HAP-1 (cell line): ENCODE data around the gene DHH.
A peak's percentile ranks its signal among the peaks of the same experiment; 100 is the strongest.

Source experiments
- DNase-seq, 2 experiments: peaks; one replicate each; pipeline ENCODE4 v3.0.0-alpha.2; 2016 to 2020; ENCODE audit warnings: low spot score in 2 of 2
- H3K27me3 ChIP-seq: fragments of 250-450 bp; sonication (Bioruptor Pico); 2 replicates; pipeline ENCODE4 v1.5.1; 2020; ENCODE audit warnings: low read depth, mild to moderate bottlenecking, moderate library complexity
- H3K36me3 ChIP-seq: fragments of 250-450 bp; sonication (Bioruptor Pico); replicated peaks from 2 replicates; pipeline ENCODE4 v1.5.1; 2020; ENCODE audit warnings: mild to moderate bottlenecking
- H3K4me1 ChIP-seq: fragments of 250-450 bp; sonication (Bioruptor Pico); 2 replicates; pipeline ENCODE4 v1.5.1; 2020; ENCODE audit warnings: mild to moderate bottlenecking
- H3K4me3 ChIP-seq: fragments of 250-450 bp; sonication (Bioruptor Pico); 2 replicates; pipeline ENCODE4 v1.5.1; 2020; ENCODE audit warnings: mild to moderate bottlenecking, moderate library complexity
- H3K9me3 ChIP-seq: fragments of 250-450 bp; sonication (Bioruptor Pico); 2 replicates; pipeline ENCODE4 v1.5.1; 2020; ENCODE audit warnings: mild to moderate bottlenecking, moderate library complexity
- in situ Hi-C: fragments of 300-500 bp; cut with MboI; formaldehyde crosslinking; loops from 3 replicates; pipeline ENCODE4 v1.14.3; 2020; ENCODE audit warnings: low sequenced_read_pairs, inconsistent platforms, mixed read lengths

The DHH gene

GRCh38 chr12:49055092-49055491 is 39.5 kb downstream of the DHH start:
- Histone ChIP-seq H3K4me1 (peaks cover 11% of the 10 kb centered on the region; the same call in 1 of the 2 replicates), H3K9me3 (no peaks in the 10 kb centered on the region), H3K36me3 (peaks cover 56% of the 10 kb centered on the region), H3K4me3 (no peak overlapping the region), H3K27me3 (no peaks in the 10 kb centered on the region)
- in situ Hi-C loops: no loop called here
- no peak for DNase-seq

GRCh38 chr12:49054524-49054923 is 40.1 kb downstream of the DHH start:
- in situ Hi-C loops: no loop called here
- H3K9me3 ChIP-seq: no peaks in the 10 kb centered on the region
- H3K4me1 ChIP-seq: peaks cover 11% of the 10 kb centered on the region; the same call in 1 of the 2 replicates
- H3K36me3 ChIP-seq: peaks cover 62% of the 10 kb centered on the region
- no peaks in the 10 kb centered on the region for H3K27me3 ChIP-seq
- DNase-seq: no peak
- H3K4me3 ChIP-seq: no peak overlapping the region

DNA sequence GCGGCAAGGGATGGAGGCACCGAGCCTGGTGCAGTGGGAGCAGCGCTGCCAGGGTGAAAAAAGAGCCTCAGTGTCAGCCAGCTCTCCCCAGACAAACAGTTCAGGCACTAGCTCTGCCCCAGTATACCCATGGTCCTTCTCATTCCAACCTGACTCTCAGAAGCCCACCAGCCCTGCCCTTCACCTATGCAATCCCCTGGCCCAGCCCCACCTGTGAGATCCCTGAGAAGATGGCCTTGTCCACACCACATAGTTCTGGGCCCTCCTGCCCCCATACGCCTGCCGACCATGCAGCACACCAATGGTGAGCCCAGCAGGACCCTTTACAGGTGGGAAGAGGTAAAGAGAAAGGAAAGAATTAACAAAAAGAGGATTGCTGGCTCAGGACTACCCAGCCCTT is 40.5 kb downstream of the DHH start:
- no peaks in the 10 kb centered on the region for H3K9me3 ChIP-seq
- peaks cover 11% of the 10 kb centered on the region; the same call in 1 of the 2 replicates for H3K4me1 ChIP-seq
- H3K4me3 ChIP-seq: no peak overlapping the region
- peaks cover 66% of the 10 kb centered on the region for H3K36me3 ChIP-seq
- H3K27me3 ChIP-seq: no peaks in the 10 kb centered on the region
- in situ Hi-C loops: no loop called here
- DNase-seq: no peak

GRCh38 chr12:49052451-49053208 is 42.0 kb downstream of the DHH start:
- Histone ChIP-seq H3K4me1 (peaks cover 8% of the 10 kb centered on the region; the same call in 1 of the 2 replicates), H3K27me3 (no peaks in the 10 kb centered on the region), H3K36me3 (peaks cover 80% of the 10 kb centered on the region), H3K9me3 (no peaks in the 10 kb centered on the region), H3K4me3 (no peak overlapping the region)
- DNase-seq: no peak
- in situ Hi-C loops: no loop called here

- H3K4me3 ChIP-seq: no peak overlapping the region
- no peaks in the 10 kb centered on the region for H3K9me3 ChIP-seq
- in situ Hi-C loops: no loop called here
- DNase-seq: no peak
- peaks cover 86% of the 10 kb centered on the region for H3K36me3 ChIP-seq
- H3K4me1 ChIP-seq: peaks cover 5% of the 10 kb centered on the region; the same call in 1 of the 2 replicates
- H3K27me3 ChIP-seq: no peaks in the 10 kb centered on the region
Measured at GRCh38 chr12:49051777-49052438, 42.7 kb downstream of the DHH start.

GRCh38 chr12:49051373-49051764 is 43.2 kb downstream of the DHH start:
- DNase-seq: no peak
- in situ Hi-C loops: no loop called here
- Histone ChIP-seq H3K36me3 (peaks cover 91% of the 10 kb centered on the region), H3K9me3 (no peaks in the 10 kb centered on the region), H3K4me3 (no peak overlapping the region), H3K27me3 (no peaks in the 10 kb centered on the region), H3K4me1 (peaks cover 2% of the 10 kb centered on the region; the same call in 1 of the 2 replicates)

GRCh38 chr12:49050507-49051372 is 43.9 kb downstream of the DHH start:
- Histone ChIP-seq H3K4me3 (no peak overlapping the region), H3K4me1 (no peaks in the 10 kb centered on the region)
- in situ Hi-C loops: no loop called here

DNA sequence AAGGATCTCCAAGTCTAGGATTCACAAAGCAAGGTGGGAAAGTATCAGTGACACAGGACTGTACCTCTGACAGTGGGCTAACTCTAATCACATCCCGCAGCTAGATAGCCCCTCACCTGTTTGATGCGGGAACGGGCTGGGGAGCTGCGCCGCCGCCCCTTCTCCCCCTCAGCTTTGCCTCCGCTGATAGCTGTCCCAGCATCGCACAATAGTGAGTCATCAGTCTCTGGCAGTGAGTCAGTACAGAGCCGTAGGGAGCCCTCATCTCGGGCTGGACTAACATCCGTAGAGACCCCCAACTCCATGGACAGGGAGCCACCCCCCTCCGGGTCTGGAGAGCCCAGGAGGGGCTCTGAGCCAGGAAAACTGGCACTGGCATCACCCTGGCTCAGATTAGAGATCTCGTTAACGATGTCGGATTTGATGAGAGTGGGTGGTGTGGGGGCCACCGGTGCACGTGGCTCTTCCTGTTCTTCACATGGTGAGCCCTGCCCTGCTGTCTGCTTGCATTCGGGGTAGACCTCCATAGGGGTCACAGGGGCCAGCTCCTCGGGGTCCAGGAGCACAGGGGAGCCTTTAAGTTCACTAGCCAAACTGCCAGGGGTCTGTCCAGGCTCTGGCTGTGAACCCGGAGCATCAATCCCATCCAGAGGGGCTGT is 44.9 kb downstream of the DHH start:
- no peaks in the 10 kb centered on the region for H3K9me3 ChIP-seq
- no peaks in the 10 kb centered on the region for H3K27me3 ChIP-seq
- in situ Hi-C loops: no loop called here
- no peak for DNase-seq
- H3K4me1 ChIP-seq: no peaks in the 10 kb centered on the region
- no peak overlapping the region for H3K4me3 ChIP-seq
- H3K36me3 ChIP-seq: peaks cover 96% of the 10 kb centered on the region

More at GRCh38 chr12:49050507-49051372, 43.9 kb downstream of the DHH start:
- DNase-seq: no peak
- H3K27me3 ChIP-seq: no peaks in the 10 kb centered on the region
- H3K36me3 ChIP-seq: peaks cover 98% of the 10 kb centered on the region
- H3K9me3 ChIP-seq: no peaks in the 10 kb centered on the region

- Histone ChIP-seq H3K9me3 (no peaks in the 10 kb centered on the region), H3K4me1 (no peaks in the 10 kb centered on the region), H3K4me3 (no peak overlapping the region), H3K27me3 (no peaks in the 10 kb centered on the region), H3K36me3 (peaks cover 96% of the 10 kb centered on the region)
- DNase-seq: no peak
- in situ Hi-C loops: no loop called here
Measured at GRCh38 chr12:49048953-49049352, 45.6 kb downstream of the DHH start.

GRCh38 chr12:49046129-49046895 is 48.3 kb downstream of the DHH start:
- Histone ChIP-seq H3K27me3 (no peaks in the 10 kb centered on the region), H3K36me3 (peaks cover 96% of the 10 kb centered on the region), H3K4me1 (no peaks in the 10 kb centered on the region), H3K4me3 (no peak overlapping the region), H3K9me3 (no peaks in the 10 kb centered on the region)
- DNase-seq: no peak
- in situ Hi-C loops: no loop called here

GRCh38 chr12:49044660-49045059 is 49.9 kb downstream of the DHH start:
- no peaks in the 10 kb centered on the region for H3K4me1 ChIP-seq
- peaks cover 96% of the 10 kb centered on the region for H3K36me3 ChIP-seq
- H3K9me3 ChIP-seq: no peaks in the 10 kb centered on the region
- in situ Hi-C loops: no loop called here
- DNase-seq: no peak
- no peak overlapping the region for H3K4me3 ChIP-seq
- no peaks in the 10 kb centered on the region for H3K27me3 ChIP-seq

GRCh38 chr12:49043856-49044258 is 50.7 kb downstream of the DHH start:
- peaks cover 96% of the 10 kb centered on the region for H3K36me3 ChIP-seq
- H3K27me3 ChIP-seq: no peaks in the 10 kb centered on the region
- no peak overlapping the region for H3K4me3 ChIP-seq
- DNase-seq: peak; percentile 46 to 90
- H3K4me1 ChIP-seq: no peaks in the 10 kb centered on the region
- no peaks in the 10 kb centered on the region for H3K9me3 ChIP-seq
- in situ Hi-C loops: no loop called here

GRCh38 chr12:49043241-49043640 is 51.4 kb downstream of the DHH start:
- DNase-seq: no peak
- Histone ChIP-seq H3K36me3 (peaks cover 96% of the 10 kb centered on the region), H3K9me3 (no peaks in the 10 kb centered on the region), H3K4me3 (no peak overlapping the region), H3K27me3 (no peaks in the 10 kb centered on the region), H3K4me1 (no peaks in the 10 kb centered on the region)
- in situ Hi-C loops: no loop called here
